Muscle of leg (tissue), 16 donors: Measurements from ENCODE around the gene GNG14. TPM values are rescaled to one million over a fixed set of nuclear protein-coding genes. Genes with fewer than 3 reads are reported as not detected.
"Not testable (repeated sequence)": the region's sequence is repeated elsewhere in the genome, so short reads cannot be mapped to it uniquely, and the experiment has no call there.

ENCODE experiments used
- DNase-seq: peaks from one replicate; pipeline ENCODE4 v3.0.0; 2013
- H3K27ac ChIP-seq: one replicate; pipeline ENCODE4 v1.5.1; 2013; ENCODE audit warnings: mild to moderate bottlenecking, low read length, control low read depth
- H3K27me3 ChIP-seq: one replicate; pipeline ENCODE4 v1.6.1; 2013; ENCODE audit warnings: low read length; ENCODE audit not compliant: control insufficient read depth, insufficient read depth
- H3K36me3 ChIP-seq: one replicate; pipeline ENCODE4 v1.6.1; 2013; ENCODE audit warnings: low read length; ENCODE audit not compliant: control insufficient read depth, insufficient read depth
- H3K4me1 ChIP-seq: one replicate; pipeline ENCODE4 v1.6.1; 2013; ENCODE audit warnings: low read length; ENCODE audit not compliant: control insufficient read depth, insufficient read depth
- H3K4me3 ChIP-seq: one replicate; pipeline ENCODE4 v1.5.1; 2013; ENCODE audit warnings: low read length, control low read depth
- H3K9me3 ChIP-seq: replicated peaks from 2 replicates; pipeline ENCODE4 v1.6.1; 2013; ENCODE audit warnings: low read depth, low read length; ENCODE audit not compliant: control insufficient read depth
- WGBS: methylation state at CpG from one replicate; pipeline ENCODE4 v1.1.5; 2013; ENCODE audit warnings: missing lambda C conversion rate; ENCODE audit not compliant: insufficient coverage; 5-methylcytosine and 5-hydroxymethylcytosine counted together
- long read RNA-seq, 11 donors: transcript quantifications; one replicate each; lab custom pipeline, GENCODE V29; 2026
- polyA plus RNA-seq, 8 donors: library from polyadenylated mRNA; unstranded; fragments of 120-200 nt; gene quantifications; one replicate each; pipeline versions ENCODE4 v1.2.1 to v1.2.3, GENCODE V29; 2013; ENCODE audit warnings: inconsistent platforms in 1 of 8, low replicate concordance in 1 of 8; ENCODE audit not compliant: insufficient read length in 8 of 8, insufficient read depth in 1 of 8
- total RNA-seq: library from RNA; stranded (reverse); fragments of 120-200 nt; gene quantifications from one replicate; pipeline ENCODE4 v1.2.4, GENCODE V29; 2013

Gene GNG14
- not detected for total RNA-seq
- under 1 TPM in 1 of 8 donors, not detected in 7; 0.33 TPM for polyA plus RNA-seq
- long read RNA-seq, donor 1: 0 reads
- long read RNA-seq, donor 2: 0 reads
- long read RNA-seq, donor 3, partial matches to known transcripts: 0 of 1 reads
- long read RNA-seq, donor 3, other reads (novel, unspliced or antisense): 0 of 1 reads
- long read RNA-seq, donor 4: 0 reads
- long read RNA-seq, donor 5: 0 reads
- long read RNA-seq, donor 6: 0 reads
- long read RNA-seq, donor 7: 0 reads
- long read RNA-seq, donor 8, partial matches to known transcripts: 10 of 10 reads
- long read RNA-seq, donor 8, other reads (novel, unspliced or antisense): 0 of 10 reads
- long read RNA-seq, donor 9: 0 reads
- long read RNA-seq, donor 10: 0 reads
- long read RNA-seq, donor 11: 0 reads

GRCh38 chr19:12687496-12688196 lies at the start of gene GNG14:
TSS of gene GNG14 (plus strand) at chr19:12687998. CDS start at chr19:12688049, 51 bp downstream.
- 73% methylated on average over 8 of the region's 9 CpGs for WGBS
- no peaks in the 10 kb centered on the region for H3K9me3 ChIP-seq
- DNase-seq: no peak
- no peak within 1 kb of the TSS for H3K27ac ChIP-seq
- H3K27me3 ChIP-seq: no peaks in the 10 kb centered on the region
- H3K4me3 ChIP-seq: no peak within 1 kb of the TSS
- no peaks in the 10 kb centered on the region for H3K4me1 ChIP-seq
- peaks cover 7% of the 10 kb centered on the region for H3K36me3 ChIP-seq

GRCh38 chr19:12638611-12639182 lies 49.1 kb upstream of the GNG14 start:
- H3K9me3 ChIP-seq: no peaks in the 10 kb centered on the region
- no peak for DNase-seq
- H3K27me3 ChIP-seq: no peaks in the 10 kb centered on the region
- WGBS: 94% methylated on average over 15 of the region's 22 CpGs
- H3K27ac ChIP-seq: no peak overlapping the region
- H3K4me3 ChIP-seq: no peak overlapping the region
- H3K4me1 ChIP-seq: peaks cover 4% of the 10 kb centered on the region
- H3K36me3 ChIP-seq: no peaks in the 10 kb centered on the region

GRCh38 chr19:12639901-12640613 lies 47.7 kb upstream of the GNG14 start:
- Histone ChIP-seq H3K4me3 (no peak overlapping the region), H3K27ac (no peak overlapping the region)
- WGBS: 6% methylated on average over 37 of the region's 39 CpGs

GRCh38 chr19:12641456-12641855 lies 46.3 kb upstream of the GNG14 start:
- 65% methylated on average over 13 of the region's 13 CpGs for WGBS
- H3K27me3 ChIP-seq: no peaks in the 10 kb centered on the region
- H3K4me1 ChIP-seq: peaks cover 4% of the 10 kb centered on the region
- H3K9me3 ChIP-seq: no peaks in the 10 kb centered on the region
- H3K4me3 ChIP-seq: no peak overlapping the region
- H3K27ac ChIP-seq: no peak overlapping the region
- no peak for DNase-seq
- no peaks in the 10 kb centered on the region for H3K36me3 ChIP-seq

More at GRCh38 chr19:12639901-12640613, 47.7 kb upstream of the GNG14 start:
- no peaks in the 10 kb centered on the region for H3K27me3 ChIP-seq
- DNase-seq: peak; percentile 72
- no peaks in the 10 kb centered on the region for H3K9me3 ChIP-seq
- peaks cover 4% of the 10 kb centered on the region for H3K4me1 ChIP-seq
- no peaks in the 10 kb centered on the region for H3K36me3 ChIP-seq

- Histone ChIP-seq H3K9me3 (no peaks in the 10 kb centered on the region), H3K27ac (no peak overlapping the region), H3K4me3 (no peak overlapping the region), H3K4me1 (peaks cover 7% of the 10 kb centered on the region), H3K27me3 (no peaks in the 10 kb centered on the region), H3K36me3 (no peaks in the 10 kb centered on the region)
- WGBS: 90% methylated on average over 26 of the region's 26 CpGs
- DNase-seq: no peak
Measured at GRCh38 chr19:12642506-12642905, 45.3 kb upstream of the GNG14 start.

- 91% methylated on average over 11 of the region's 14 CpGs for WGBS
Measured at GRCh38 chr19:12643716-12644115, 44.1 kb upstream of the GNG14 start.

GRCh38 chr19:12646551-12646950 lies 41.2 kb upstream of the GNG14 start:
- H3K27ac ChIP-seq: no peak overlapping the region
- no peaks in the 10 kb centered on the region for H3K36me3 ChIP-seq
- no peak for DNase-seq
- H3K4me3 ChIP-seq: no peak overlapping the region
- no peaks in the 10 kb centered on the region for H3K9me3 ChIP-seq
- H3K27me3 ChIP-seq: peaks cover 6% of the 10 kb centered on the region
- 77% methylated on average over 6 of the region's 10 CpGs for WGBS
- peaks cover 13% of the 10 kb centered on the region for H3K4me1 ChIP-seq

More at GRCh38 chr19:12643716-12644115, 44.1 kb upstream of the GNG14 start:
- H3K4me1 ChIP-seq: peaks cover 17% of the 10 kb centered on the region
- DNase-seq, H3K27ac ChIP-seq, H3K9me3 ChIP-seq, H3K27me3 ChIP-seq, H3K36me3 ChIP-seq, H3K4me3 ChIP-seq: not testable (repeated sequence)

- no peak for DNase-seq
- Histone ChIP-seq H3K4me3 (no peak overlapping the region), H3K4me1 (peaks cover 13% of the 10 kb centered on the region), H3K27me3 (peaks cover 6% of the 10 kb centered on the region), H3K27ac (no peak overlapping the region), H3K9me3 (no peaks in the 10 kb centered on the region), H3K36me3 (no peaks in the 10 kb centered on the region)
- WGBS: 69% methylated on average over 5 of the region's 8 CpGs
Measured at GRCh38 chr19:12647047-12647446, 40.8 kb upstream of the GNG14 start.

GRCh38 chr19:12647490-12648071 lies 40.2 kb upstream of the GNG14 start:
- H3K27ac ChIP-seq: no peak overlapping the region
- peaks cover 13% of the 10 kb centered on the region for H3K4me1 ChIP-seq
- peaks cover 6% of the 10 kb centered on the region for H3K27me3 ChIP-seq
- no peak for DNase-seq
- no peaks in the 10 kb centered on the region for H3K36me3 ChIP-seq
- H3K9me3 ChIP-seq: no peaks in the 10 kb centered on the region
- no peak overlapping the region for H3K4me3 ChIP-seq
- 5% methylated on average over 30 of the region's 31 CpGs for WGBS
